GM19025 (cell line): ENCODE results near the gene LIPA.

Experiments
- ATAC-seq: cut with Tn5 transposase; IDR thresholded peaks from one replicate; pipeline ENCODE4 v1.9.1; 2021; ENCODE audit warnings: mild to moderate bottlenecking, low read depth, moderate library complexity; ENCODE audit not compliant: unreplicated experiment

LIPA gene

GRCh38 chr10:89241486-89242344 lies 9.9 kb downstream of the LIPA start:
- no peak for ATAC-seq

- no peak for ATAC-seq
These were observed 10.5 kb downstream of the LIPA start for GRCh38 chr10:89241026-89241425.

- no peak for ATAC-seq
These were observed 11.1 kb downstream of the LIPA start for GRCh38 chr10:89240519-89240918.

- ATAC-seq: no peak
These were observed 12.5 kb downstream of the LIPA start for GRCh38 chr10:89238956-89239644.

- no peak for ATAC-seq
These were observed 13.7 kb downstream of the LIPA start for GRCh38 chr10:89237849-89238248.

- no peak for ATAC-seq
These were observed 15.3 kb downstream of the LIPA start for GRCh38 chr10:89236226-89236797.

GRCh38 chr10:89235073-89235798 lies 16.3 kb downstream of the LIPA start:
- no peak for ATAC-seq

GRCh38 chr10:89233033-89233432 lies 18.5 kb downstream of the LIPA start:
- no peak for ATAC-seq

- ATAC-seq: no peak
These were observed 22.6 kb downstream of the LIPA start for GRCh38 chr10:89228962-89229361.

GRCh38 chr10:89228146-89228545 lies 23.4 kb downstream of the LIPA start:
- no peak for ATAC-seq

GRCh38 chr10:89226891-89227290 lies 24.7 kb downstream of the LIPA start:
- ATAC-seq: no peak

- ATAC-seq: no peak
These were observed 26.7 kb downstream of the LIPA start for GRCh38 chr10:89224739-89225443.

GRCh38 chr10:89221919-89222318 lies 29.7 kb downstream of the LIPA start:
- no peak for ATAC-seq

GRCh38 chr10:89219513-89220218 lies 31.9 kb downstream of the LIPA start:
- no peak for ATAC-seq

- ATAC-seq: no peak
These were observed 34.3 kb downstream of the LIPA start for GRCh38 chr10:89217057-89217990.

- no peak for ATAC-seq
These were observed 35.5 kb downstream of the LIPA start for GRCh38 chr10:89216056-89216455.

GRCh38 chr10:89215511-89215910 lies 36.1 kb downstream of the LIPA start:
- no peak for ATAC-seq

GRCh38 chr10:89214566-89215165 lies 36.9 kb downstream of the LIPA start:
- no peak for ATAC-seq
